HCT116 (cell line): ENCODE results near the gene GPT2.

Experiments used
- ATF3 ChIP-seq: IDR thresholded peaks from 2 replicates; pipeline ENCODE4 v1.6.1; 2012
- CTCF ChIP-seq, 3 experiments: fragments of 200-600 bp in 1 of 3; sonication (generic) in 1 of 3; IDR thresholded peaks in 2 of 3; conservative IDR thresholded peaks in 1 of 3; 2 replicates each; pipeline ENCODE4 v1.5.1; 2012 to 2017; ENCODE audit warnings: low read depth in 2 of 3, low read length in 2 of 3, antibody characterized with exemption in 1 of 3, borderline replicate concordance in 1 of 3, control low read depth in 1 of 3, mild to moderate bottlenecking in 1 of 3, mixed read lengths in 1 of 3, mixed run types in 1 of 3, moderate library complexity in 1 of 3; ENCODE audit not compliant: insufficient read depth in 1 of 3
- EGR1 ChIP-seq: IDR thresholded peaks from 2 replicates; pipeline ENCODE4 v1.6.1; 2012; ENCODE audit warnings: low read depth
- ELF1 ChIP-seq: IDR thresholded peaks from 2 replicates; pipeline ENCODE4 v1.6.1; 2012; ENCODE audit warnings: low read depth, borderline replicate concordance
- EZH2phosphoT487 ChIP-seq: fragments of 200-600 bp; IDR thresholded peaks from 2 replicates; pipeline ENCODE4 v1.6.1; 2018; ENCODE audit warnings: antibody characterized with exemption, borderline replicate concordance
- MAX ChIP-seq: IDR thresholded peaks from 2 replicates; pipeline ENCODE4 v1.6.1; 2012
- POLR2A ChIP-seq: IDR thresholded peaks from 2 replicates; pipeline ENCODE4 v1.7.0; 2011; ENCODE audit warnings: borderline replicate concordance; ENCODE audit not compliant: insufficient read depth, insufficient read length; ENCODE audit errors: extremely low read depth
- POLR2AphosphoS5 ChIP-seq: IDR thresholded peaks from 2 replicates; pipeline ENCODE4 v1.6.1; 2011; ENCODE audit warnings: mild to moderate bottlenecking, low read depth, low read length, moderate library complexity
- REST ChIP-seq: IDR thresholded peaks from 2 replicates; pipeline ENCODE4 v1.6.1; 2012; ENCODE audit warnings: low read depth
- SP1 ChIP-seq: IDR thresholded peaks from 2 replicates; pipeline ENCODE4 v1.6.1; 2012; ENCODE audit warnings: low read depth
- SRF ChIP-seq: IDR thresholded peaks from 2 replicates; pipeline ENCODE4 v1.6.1; 2012; ENCODE audit warnings: low read depth
- YY1 ChIP-seq: IDR thresholded peaks from 2 replicates; pipeline ENCODE4 v1.6.1; 2011; ENCODE audit warnings: low read length, low read depth, moderate library complexity, mild to moderate bottlenecking; ENCODE audit not compliant: insufficient replicate concordance; ENCODE audit errors: extremely low read depth
- ZFX ChIP-seq: fragments of 450-650 bp; IDR thresholded peaks from 2 replicates; pipeline ENCODE4 v1.6.1; 2017
- ZNF274 ChIP-seq: fragments of 200-500 bp; sonication (Bioruptor generic); IDR thresholded peaks from 2 replicates; pipeline ENCODE4 v1.6.1; 2014; ENCODE audit warnings: mild to moderate bottlenecking, low read depth, low read length, inconsistent platforms

- no peak for TF ChIP-seq POLR2A
- no peak for TF ChIP-seq CTCF (IDR thresholded peaks at IDR 0.05 in 2 of 3, conservative IDR thresholded peaks at IDR 0.05 in 1 of 3; ENCODE audit: borderline replicate concordance in 1 of 3, insufficient read depth in 1 of 3, low read depth in 2 of 3, low read length in 2 of 3)
- no peak for TF ChIP-seq ELF1
- TF ChIP-seq EZH2phosphoT487, result no peak
- TF ChIP-seq MAX, result no peak
- TF ChIP-seq ATF3, result no peak
- no peak for TF ChIP-seq YY1
- no peak for TF ChIP-seq SP1
- TF ChIP-seq SRF, result no peak
- no peak for TF ChIP-seq POLR2AphosphoS5
- no peak for TF ChIP-seq ZFX
- no peak for TF ChIP-seq EGR1
- no peak for TF ChIP-seq REST
- TF ChIP-seq ZNF274, result no peak
Observed at GRCh38 chr16:46975908-46976470, 91.8 kb downstream of the GPT2 start.
